ENCODE measurements around the gene MTTP.

MTTP gene

DNA sequence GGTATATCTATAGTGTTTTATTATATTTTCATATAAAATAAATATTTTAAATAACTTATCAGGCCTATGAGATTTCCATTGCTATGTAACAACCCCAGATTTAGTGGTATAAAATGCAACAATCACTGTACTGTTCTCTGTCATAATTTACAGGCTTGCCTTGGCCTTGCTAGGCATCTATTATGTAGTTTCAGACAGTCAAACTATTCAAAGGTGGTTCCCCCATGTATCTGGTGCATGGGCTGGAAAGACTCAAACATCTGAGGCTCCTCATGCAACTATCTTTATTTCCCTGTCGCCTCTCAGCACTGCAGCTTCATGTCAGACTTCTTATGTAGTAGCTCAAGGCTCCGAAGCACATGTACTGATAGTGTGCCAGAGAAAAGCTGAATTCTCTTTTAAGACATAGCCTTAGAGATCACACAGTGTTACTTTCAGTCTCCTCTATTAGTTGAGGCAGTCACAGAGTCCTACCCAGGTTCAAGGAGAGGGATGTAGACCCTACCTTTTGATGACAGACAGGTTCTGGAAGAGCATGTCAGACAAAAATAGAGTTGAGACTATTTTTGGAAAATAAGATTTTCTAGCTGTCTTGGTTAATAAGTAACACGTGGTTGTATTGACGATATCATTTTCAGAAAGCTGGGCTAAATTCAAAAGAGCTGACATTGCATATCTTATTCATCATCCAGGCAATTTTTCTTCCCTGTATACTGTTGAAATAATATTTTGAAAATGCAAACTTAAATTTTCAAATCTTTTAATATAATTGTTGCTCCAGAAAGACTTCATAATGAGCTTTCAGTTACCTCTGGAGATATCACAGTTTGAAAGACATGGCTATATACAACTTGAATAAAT lies 19.4 kb downstream of the MTTP start:
- DNase-seq (ENCODE audit: low spot score): no peak

DNA sequence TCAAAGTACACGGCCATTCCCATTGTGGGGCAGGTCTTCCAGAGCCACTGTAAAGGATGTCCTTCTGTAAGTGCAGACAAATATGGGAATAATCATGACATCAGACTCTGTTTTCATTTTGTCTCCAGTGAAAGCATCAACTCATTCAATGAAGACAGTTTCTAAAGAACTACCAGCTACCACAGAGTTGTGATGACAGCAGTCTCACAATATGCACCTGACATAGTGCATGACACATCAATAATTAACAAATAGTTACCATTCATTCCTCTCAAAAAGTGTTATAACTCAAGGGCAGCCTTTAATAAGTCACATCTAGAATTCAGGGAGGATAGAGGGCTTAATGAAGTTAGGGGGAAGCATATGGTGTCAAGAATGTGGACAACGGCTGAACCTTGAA lies 20.2 kb downstream of the MTTP start:
- no peak for DNase-seq (ENCODE audit: low spot score)

DNA sequence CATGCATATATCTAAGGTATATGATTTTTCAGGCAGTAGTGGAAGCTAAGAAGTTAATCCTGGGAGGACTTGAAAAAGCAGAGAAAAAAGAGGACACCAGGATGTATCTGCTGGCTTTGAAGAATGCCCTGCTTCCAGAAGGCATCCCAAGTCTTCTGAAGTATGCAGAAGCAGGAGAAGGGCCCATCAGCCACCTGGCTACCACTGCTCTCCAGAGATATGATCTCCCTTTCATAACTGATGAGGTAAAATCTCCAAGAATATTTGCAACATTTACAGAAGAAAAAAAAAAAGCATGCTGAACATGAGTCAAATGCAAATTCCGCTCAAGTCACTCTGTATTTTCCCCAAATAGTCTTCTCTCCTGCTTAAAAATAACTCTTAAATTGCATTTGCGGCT lies 32.1 kb downstream of the MTTP start:
- no peak for DNase-seq (ENCODE audit: low spot score)

DNA sequence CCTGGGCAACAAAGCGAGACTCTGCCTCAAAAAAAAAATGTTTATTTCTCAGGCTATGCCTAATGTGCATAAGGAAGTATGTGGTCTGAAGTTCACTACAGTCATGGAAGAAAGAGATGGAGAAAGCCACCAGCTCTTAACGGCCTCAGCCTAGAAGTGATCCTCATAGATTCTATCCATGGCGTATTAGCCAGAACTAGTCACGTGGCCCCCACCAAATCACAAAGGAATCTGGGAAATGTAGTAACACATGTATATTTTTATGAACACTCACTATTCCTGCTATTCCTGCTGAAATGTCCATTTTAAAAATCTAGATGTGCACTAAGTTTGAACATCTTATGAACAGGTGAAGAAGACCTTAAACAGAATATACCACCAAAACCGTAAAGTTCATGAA lies 33.8 kb downstream of the MTTP start:
- DNase-seq (ENCODE audit: low spot score): no peak

DNA sequence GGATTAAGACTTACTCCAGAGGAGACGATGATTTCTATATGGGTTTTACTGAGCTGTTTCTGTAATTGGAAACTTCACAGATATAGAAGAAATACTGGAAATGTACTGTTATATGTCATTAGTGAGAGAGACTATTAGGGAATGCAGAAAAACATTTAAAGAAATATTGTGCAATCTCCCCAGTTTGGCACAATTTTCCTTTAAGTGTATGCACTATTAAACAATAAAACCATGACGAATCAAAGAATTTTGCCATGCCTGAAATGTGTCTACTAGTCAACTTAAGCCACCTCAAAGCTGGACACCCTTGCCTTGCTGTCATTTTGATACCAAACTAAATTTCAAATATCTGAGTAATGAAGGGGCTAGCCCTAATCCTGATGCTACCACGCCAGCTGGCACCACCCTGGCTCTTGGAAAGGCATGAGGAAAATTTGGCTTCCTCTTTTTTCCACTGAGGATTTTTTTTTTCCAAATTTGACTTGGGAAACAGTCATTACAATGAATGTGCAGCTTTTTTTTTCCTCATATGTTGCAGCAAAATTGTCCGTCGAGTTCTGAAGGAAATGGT lies 36.1 kb downstream of the MTTP start:
- no peak for DNase-seq (ENCODE audit: low spot score)

DNA sequence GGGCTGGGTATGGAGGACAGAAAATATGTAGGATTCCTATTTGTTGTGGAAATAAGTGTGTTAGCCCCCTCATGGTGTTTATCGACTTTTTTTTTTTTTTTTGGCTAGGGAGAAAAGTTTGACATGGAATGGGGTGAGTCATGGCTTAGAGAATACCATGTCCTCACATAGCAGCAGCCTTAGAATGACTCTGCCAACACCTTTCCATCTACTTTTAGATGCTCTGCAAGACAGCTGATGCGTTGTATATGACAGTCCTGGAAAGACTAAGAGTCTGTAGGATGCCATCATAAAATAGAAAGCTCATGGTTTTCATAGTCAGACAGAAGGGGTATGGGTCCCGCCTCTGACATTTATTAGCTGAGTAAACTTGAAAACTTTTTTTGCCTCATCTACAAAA lies 37.7 kb downstream of the MTTP start:
- DNase-seq (ENCODE audit: low spot score): no peak

DNA sequence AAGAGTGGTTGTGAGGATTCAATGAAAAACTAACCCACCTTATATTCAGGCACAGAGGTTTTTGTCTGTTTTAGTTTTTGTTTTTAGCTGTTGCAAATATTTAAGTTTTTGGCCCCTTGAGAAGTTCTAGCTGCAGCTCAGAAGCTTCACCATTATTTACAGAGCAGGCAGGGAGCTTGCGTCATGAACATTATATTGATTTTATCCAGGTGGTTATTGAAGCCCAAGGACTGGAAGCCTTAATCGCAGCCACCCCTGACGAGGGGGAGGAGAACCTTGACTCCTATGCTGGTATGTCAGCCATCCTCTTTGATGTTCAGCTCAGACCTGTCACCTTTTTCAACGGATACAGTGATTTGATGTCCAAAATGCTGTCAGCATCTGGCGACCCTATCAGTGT lies 38.1 kb downstream of the MTTP start:
- no peak for DNase-seq (ENCODE audit: low spot score)

DNA sequence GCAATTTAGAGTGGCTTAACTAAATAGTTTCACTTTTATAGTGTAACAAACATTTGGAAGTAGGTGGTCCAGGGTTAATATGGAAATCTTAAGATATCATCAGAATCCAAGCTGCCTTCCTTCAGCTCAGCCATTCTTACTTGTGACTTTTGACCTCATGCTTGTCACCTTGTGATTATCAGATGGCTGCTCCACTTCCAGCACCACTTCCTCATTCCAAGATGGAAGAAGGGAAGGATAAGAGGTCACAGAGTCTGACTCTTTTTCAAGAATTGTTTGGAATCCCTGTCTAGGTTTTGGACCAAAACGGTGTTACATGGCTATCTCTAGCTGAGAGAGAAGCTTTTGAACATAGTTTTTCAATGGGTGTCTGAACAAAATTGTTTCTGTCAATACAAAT lies 39.9 kb downstream of the MTTP start:
- no peak for DNase-seq (ENCODE audit: low spot score)

DNA sequence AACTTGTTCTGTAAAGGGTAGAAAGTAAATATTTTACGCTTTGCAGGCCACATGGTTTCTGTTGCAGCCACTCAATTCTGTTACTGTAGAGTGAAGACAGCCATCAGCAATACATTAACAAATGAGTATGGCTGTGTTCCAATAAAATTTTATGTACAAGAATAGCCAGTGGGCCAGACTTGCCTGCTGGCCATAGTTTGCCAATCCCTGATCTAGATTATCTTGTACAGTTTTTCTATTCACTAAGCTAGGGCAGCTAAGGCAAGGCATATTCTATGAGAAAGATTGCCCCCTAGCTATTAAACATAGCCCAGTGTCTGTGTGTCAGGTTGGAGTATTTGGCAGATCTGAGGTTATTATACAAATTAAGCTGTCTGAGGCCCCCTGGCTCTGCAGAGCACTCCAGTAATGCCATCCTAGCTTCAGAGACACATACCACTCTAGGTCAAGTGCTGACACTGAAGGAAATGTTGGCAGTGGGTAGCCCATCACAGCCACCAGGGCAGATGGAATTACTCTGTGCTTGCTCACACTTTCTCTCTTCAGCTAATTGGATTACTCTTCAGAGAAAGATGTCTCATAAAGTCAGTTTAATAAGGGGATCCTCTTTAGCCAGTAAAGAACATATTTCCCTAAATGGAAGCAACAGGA lies 40.7 kb downstream of the MTTP start:
- DNase-seq (ENCODE audit: low spot score): no peak

DNA sequence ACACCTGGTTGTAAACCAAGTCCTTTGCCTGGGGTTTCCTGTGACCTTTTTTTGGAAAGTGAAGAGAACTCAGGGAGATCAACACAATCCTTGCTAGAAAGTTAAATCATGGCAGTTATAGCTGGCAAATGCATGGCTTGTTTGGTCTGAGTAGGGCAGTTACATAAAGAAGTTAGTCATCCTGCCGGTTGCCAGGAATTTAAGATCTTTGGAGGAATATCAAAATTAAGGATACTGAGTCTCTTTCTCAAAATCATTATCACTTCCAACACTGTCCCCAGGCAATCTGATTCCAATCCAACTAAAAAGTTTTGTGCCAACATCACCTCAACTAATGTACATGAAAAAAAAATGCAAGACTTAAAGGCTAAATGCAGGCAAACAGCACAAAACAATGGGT lies 42.8 kb downstream of the MTTP start:
- no peak for DNase-seq (ENCODE audit: low spot score)

DNA sequence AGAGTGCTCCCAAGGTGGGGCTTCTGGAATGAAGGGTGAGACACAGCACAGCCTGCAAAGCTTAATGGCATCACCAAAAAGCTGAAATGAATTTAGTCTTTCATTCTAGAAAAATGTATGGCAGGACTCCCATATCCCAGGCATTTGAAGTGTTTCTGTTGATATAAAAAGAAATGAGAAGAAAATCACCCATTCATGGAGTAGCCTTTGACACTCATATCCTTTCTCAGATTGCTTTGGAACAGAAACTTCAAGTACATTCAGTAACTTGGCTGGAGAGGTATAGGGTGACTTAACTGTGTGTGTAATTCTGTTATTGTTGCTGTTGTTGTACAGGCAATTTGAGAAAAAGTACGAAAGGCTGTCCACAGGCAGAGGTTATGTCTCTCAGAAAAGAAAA lies 47.7 kb downstream of the MTTP start:
- no peak for DNase-seq (ENCODE audit: low spot score)

DNA sequence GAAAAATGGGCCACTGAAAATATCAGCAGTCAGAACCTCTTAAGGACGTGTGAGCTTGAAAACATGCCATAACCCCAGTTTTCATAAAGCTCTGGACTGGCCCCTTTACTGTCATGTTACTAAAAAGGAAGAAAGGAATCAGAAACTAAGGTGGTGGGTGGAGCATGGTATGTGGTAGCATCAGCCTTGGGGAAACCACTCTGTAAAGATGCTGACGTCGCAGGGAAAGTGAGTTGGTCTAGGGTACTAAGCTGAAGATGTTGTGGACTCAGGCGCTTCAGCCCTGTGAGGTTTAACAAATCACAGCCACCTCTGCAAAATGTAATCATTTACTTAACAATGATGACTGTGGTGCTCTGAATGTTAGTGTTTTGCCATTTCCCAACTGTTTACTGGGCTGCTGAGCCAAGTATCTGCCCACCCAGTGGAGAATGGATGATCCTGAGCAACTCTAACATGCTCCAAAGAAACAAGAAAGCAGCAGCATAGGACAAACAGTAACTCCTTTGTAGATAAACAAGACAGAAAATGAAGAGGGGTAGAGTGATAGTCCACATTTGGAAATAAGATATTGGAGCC lies 49.6 kb downstream of the MTTP start:
- no peak for DNase-seq (ENCODE audit: low spot score)

DNA sequence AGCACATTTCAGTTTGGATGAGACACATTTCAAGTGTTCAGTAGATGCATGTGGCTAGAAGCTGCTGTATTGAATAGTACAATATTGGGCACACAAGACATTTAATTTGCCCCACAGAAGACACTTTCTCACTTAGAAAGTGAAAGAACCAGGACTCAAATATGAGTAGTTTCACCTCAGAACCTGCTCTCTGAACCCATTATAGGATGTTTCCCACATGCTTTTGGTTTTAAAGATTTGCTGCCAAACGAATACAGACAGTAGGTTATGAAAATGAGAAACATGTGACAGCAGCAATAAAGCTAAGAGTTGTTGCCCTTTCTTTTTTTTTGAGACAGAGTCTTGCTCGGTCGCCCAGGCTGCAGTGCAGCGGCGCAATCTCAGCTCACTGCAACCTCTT lies 50.7 kb downstream of the MTTP start:
- DNase-seq (ENCODE audit: low spot score): no peak

DNA sequence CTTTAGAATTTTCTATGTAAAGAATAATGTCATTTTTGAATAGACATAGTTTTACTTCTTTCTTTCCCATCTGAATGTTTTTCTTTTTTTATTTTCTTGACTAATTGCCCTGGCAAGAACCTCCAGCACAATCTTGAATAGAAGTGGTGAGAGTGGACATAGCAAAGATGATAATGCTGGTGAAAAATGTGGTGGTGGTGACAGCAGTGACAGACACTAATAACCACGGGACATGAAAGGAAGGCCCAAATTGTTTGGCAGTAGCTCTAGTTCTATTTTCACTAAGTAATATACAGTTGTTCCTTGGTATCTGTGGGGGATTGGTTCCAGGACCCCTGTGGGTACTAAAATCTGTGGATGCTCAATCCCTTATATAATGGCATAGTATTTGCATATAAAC lies 53.4 kb downstream of the MTTP start:
- DNase-seq (ENCODE audit: low spot score): no peak

DNA sequence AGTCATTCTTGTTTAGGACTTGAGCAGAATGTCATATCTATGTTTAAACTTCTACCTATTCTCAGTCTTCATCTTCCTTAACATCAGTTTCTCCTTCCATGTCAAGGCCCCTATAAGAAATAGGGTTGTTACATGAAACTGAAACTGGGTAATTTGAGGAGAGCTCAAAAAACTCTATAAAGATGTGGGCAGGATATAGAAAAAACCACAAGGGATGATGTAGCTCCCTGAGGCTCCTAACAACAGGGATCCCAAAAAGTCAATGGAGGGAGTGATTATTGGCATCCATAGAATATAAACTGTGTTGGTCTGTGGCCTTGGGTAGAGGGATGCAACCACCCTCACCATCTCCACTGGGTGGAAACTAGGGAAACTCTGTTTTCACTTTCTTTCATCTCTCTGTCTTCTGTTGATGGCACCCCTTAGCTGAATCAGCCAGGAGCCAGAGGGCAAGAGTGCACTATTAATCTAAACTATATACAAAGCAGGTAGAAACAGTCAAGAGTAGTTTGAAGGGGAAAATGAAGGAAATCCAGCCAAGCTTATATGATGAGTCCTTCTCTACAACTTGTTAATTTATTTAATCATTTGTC lies 55.4 kb downstream of the MTTP start:
- DNase-seq (ENCODE audit: low spot score): no peak

DNA sequence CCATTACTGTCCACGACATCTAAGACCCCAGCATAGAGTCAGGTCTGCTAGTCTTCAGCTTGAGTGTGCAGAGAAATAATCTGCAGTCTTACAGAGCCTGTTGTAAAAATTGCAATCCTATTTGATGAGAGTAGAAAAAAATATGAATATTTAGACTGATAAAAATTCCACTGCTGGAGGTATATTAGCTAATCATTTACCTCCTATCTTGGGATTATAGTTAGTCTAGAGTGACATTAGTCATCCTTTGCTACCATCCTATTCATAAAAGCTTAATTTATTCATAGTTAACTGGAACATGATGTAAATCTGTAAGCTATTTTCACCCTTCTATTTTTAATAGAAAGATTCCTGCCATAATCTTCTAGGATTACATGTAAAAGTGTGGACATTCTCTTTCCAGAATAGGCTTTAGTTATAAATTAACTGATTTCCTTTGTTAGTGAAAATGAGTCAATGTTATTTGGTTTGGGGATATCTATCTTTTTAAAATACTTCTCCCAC lies 56.3 kb downstream of the MTTP start:
- DNase-seq (ENCODE audit: low spot score): no peak

DNA sequence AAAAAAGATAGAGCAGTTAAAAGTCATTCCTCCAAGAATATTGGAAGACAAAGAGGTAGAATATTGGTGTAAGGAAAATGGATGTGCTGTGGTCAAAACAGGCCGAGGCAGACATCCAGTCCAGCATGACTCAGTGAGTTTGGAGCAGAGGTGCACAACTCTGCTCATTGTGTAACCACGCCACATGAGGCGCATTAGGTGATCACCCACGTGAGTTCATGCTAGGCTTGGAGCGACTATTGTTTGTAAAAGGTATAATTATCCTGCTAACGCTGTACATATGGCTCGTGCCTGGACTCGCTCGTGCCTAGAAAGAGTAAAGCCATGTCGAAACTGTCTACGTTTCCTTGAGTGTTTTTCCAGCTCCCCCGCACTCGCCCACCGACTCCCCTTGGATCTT lies 59.1 kb downstream of the MTTP start:
- DNase-seq (ENCODE audit: low spot score): no peak

DNA sequence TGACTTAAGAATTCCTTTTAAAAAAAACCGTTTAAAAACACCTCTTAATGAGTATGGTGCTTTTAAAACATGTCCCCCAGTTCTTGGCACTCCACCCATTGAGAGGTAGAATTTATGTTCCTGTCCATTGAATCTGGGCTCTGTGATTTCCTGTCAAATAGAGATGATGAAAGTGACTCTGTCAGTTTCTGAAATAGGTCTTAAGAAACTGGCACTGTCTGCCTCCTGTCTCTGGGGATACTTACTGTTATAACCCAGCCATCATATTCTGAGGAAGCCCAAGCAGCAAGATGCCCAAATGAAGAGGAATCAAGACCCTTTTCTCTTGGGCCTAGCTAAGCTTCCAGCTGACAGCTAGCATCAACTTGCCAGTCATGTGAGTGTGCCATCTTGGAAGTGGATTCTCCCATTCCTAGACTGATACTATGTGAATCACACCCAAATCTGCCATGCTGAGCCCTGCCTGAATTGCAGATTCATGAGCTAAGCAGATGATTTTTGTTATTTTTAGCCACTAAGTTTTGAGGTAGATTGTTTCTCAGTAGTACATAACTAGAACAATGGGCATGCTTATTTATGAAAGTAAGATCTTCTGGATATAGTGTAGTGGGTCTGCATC lies 60.2 kb downstream of the MTTP start:
- DNase-seq (ENCODE audit: low spot score): no peak

DNA sequence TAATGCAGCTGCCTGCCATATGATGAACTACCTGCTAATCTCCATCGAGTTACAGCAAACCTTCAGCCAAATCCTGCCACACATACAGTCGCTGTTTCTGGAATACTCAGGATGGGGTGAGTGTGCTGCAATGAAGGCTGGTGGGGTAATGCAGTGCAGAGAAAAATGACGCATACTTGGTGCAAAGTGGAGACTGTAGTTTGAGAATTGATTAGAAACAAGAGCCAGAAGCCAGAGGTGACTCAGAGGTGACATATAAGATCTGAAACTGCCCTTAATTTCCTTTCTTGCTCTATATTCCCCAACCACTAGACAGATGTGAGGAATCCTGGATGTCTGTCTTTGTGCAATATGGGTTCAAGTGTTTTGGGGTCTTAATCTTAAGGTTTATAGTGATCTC lies 61.0 kb downstream of the MTTP start:
- no peak for DNase-seq (ENCODE audit: low spot score)

DNA sequence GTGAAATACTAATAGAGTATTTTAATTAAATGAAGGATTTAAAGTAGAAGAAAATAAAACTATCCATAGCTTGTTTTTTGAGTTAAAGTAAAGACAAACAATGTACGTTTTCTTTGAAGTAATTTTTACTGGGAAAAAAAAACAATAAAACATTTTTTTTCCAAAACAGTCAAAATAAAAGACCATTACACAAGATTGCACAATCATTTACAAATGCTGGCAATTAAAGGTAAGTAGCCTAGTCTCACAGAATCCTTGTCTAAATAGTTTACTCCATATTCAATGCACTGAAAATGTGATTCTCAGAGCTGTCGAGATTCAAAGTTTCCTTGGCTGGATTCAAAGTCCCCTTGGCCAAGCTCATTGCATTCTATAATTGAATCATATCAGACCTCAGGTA lies 61.8 kb downstream of the MTTP start:
- no peak for DNase-seq (ENCODE audit: low spot score)

DNA sequence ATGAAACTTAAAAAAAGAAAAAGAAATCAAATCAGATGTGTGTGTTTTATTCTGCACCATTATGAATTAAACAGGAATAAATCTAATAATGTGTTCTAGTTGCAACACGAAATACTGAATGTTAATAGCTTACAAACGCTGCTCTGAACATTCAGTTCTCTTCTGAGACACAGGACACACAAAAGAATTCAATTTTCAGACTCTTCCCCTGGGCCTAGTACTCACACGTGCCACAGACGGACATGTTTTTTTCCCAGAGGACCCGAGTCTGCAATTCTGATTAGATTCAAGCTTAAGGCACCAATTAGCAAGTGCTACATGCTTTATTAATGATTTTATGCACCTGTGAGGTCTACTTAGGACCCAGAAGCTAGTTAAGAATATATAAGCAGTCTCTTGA lies 62.5 kb downstream of the MTTP start:
- no peak for DNase-seq (ENCODE audit: low spot score)

DNA sequence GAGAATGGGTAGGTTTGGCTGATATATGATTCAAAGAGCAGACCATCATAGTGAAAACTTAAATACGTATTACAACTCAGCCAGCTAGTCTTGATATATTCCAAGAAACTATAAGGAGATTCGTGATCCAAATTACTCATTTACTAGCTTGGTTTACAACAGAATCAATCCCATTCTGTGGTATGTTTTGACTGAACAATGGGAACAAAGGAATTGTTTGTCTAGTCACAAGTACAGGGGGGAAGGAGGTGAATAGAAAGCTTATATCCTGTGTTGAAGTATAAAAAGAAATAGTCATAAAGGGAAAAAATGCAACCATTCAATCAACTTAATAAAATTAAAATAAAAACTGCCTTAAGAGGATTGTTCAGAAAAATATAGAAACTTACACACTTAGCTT lies 66.1 kb downstream of the MTTP start:
- no peak for DNase-seq (ENCODE audit: low spot score)
